ENCODE data around the gene SYNPO2L. TPM values are rescaled to one million over a fixed set of nuclear protein-coding genes. Genes with fewer than 3 reads are reported as not detected.

Gene SYNPO2L
- total RNA-seq, 1 donor, result under 0.01 TPM

DNA sequence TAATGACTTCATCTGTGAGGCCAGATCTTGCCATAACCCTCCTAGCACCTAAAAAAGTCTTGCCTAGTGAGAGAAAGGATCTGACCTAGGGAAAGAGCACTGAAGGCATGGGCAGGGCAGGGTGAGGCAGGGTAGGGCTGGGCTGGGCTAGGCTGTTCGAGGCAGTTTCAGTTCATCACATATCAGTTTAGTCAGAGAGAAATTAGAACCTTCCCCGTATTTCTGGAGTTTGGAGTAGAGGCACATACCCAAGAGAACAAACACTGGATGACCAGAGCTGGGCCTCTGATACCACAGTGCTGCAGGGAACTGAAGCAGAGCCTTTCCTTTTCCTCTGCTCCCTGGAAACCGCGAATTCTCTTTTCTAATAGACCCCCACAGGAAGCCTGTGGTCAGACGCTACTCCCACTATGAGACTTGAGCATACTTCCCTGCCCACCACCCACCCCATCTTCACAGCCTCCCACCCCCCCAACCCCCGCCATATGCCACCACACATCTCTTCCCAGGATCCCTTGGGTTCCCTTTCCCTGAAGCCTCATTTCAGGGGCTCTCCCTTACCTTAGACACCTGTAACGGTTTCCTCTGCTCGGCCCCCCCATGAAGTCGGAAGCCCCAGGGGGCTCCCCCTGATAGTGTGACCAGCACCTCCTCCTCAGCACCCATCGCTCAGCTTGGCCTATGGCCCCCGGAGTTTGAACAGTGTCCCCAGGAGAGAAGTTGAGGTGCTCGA lies 406 bp downstream of the SYNPO2L start:
- H2AFZ ChIP-seq (ENCODE audit: low read length), result no peak overlapping the region

GRCh38 chr10:73653701-73654100 lies 2.1 kb downstream of the SYNPO2L start:
- H3K4me3 ChIP-seq (ENCODE audit: insufficient read depth, low read length), result no peak overlapping the region
- H3K79me2 ChIP-seq (ENCODE audit: insufficient read depth, low read length), result no peaks in the 10 kb centered on the region
- H4K20me1 ChIP-seq (ENCODE audit: insufficient read depth, low read length), result no peaks in the 10 kb centered on the region
- no peak overlapping the region for H3K27ac ChIP-seq (ENCODE audit: low read depth, low read length)
- H3K4me2 ChIP-seq (ENCODE audit: insufficient read depth, low read length), result no peak overlapping the region
- H3K36me3 ChIP-seq (ENCODE audit: insufficient read depth, low read length), result no peaks in the 10 kb centered on the region
- H2AFZ ChIP-seq (ENCODE audit: low read length), result no peak overlapping the region
- no peaks in the 10 kb centered on the region for H3K27me3 ChIP-seq (ENCODE audit: insufficient read depth, low read length)
- TF ChIP-seq, protein P1, sequence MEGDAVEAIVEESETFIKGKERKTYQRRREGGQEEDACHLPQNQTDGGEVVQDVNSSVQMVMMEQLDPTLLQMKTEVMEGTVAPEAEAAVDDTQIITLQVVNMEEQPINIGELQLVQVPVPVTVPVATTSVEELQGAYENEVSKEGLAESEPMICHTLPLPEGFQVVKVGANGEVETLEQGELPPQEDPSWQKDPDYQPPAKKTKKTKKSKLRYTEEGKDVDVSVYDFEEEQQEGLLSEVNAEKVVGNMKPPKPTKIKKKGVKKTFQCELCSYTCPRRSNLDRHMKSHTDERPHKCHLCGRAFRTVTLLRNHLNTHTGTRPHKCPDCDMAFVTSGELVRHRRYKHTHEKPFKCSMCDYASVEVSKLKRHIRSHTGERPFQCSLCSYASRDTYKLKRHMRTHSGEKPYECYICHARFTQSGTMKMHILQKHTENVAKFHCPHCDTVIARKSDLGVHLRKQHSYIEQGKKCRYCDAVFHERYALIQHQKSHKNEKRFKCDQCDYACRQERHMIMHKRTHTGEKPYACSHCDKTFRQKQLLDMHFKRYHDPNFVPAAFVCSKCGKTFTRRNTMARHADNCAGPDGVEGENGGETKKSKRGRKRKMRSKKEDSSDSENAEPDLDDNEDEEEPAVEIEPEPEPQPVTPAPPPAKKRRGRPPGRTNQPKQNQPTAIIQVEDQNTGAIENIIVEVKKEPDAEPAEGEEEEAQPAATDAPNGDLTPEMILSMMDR (IDR thresholded peaks at IDR 0.05; ENCODE audit: extremely low read depth, low read depth, low read length), result peak; percentile 28
- DNase-seq (ENCODE audit: insufficient read length, low spot score, missing footprints), result peak; percentile 56
- H3K4me1 ChIP-seq (ENCODE audit: insufficient read depth, low read length), result peaks cover 24% of the 10 kb centered on the region
- H3K9me3 ChIP-seq (ENCODE audit: low read depth, low read length), result no peaks in the 10 kb centered on the region

More for the DNA sequence above, 406 bp downstream of the SYNPO2L start:
- Histone ChIP-seq H4K20me1 (ENCODE audit: insufficient read depth, low read length) (no peaks in the 10 kb centered on the region), H3K4me3 (ENCODE audit: insufficient read depth, low read length) (no peak overlapping the region), H3K4me2 (ENCODE audit: insufficient read depth, low read length) (no peak overlapping the region), H3K27me3 (ENCODE audit: insufficient read depth, low read length) (no peaks in the 10 kb centered on the region), H3K36me3 (ENCODE audit: insufficient read depth, low read length) (no peaks in the 10 kb centered on the region), H3K27ac (ENCODE audit: low read depth, low read length) (no peak overlapping the region), H3K79me2 (ENCODE audit: insufficient read depth, low read length) (no peaks in the 10 kb centered on the region), H3K9me3 (ENCODE audit: low read depth, low read length) (no peaks in the 10 kb centered on the region), H3K4me1 (ENCODE audit: insufficient read depth, low read length) (peaks cover 11% of the 10 kb centered on the region)
- DNase-seq (ENCODE audit: insufficient read length, low spot score, missing footprints), result peak; percentile 74
- TF ChIP-seq, protein P1 (IDR thresholded peaks at IDR 0.05; ENCODE audit: extremely low read depth, low read depth, low read length), result no peak

DNA sequence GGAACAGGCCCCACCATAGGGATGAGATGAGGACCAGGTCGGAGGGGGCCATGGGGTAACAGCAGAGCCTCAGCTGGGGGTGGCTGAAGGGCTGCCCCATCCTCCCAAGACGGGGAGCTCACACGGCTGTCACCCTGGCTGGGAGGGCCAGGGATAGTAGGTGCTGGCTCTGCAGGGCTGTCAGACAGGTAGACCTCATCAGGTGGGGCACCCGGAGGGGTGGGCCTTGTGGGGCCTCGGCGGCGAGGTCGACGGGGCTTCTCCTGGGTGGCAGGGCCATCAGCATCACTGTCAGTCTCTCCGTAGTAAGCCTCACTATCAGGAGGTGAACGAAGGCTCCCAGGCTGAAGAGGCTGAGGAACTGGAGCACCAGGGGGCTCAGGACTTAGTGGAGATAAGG lies 2.6 kb downstream of the SYNPO2L start:
- Histone ChIP-seq H3K36me3 (ENCODE audit: insufficient read depth, low read length) (no peaks in the 10 kb centered on the region), H4K20me1 (ENCODE audit: insufficient read depth, low read length) (no peaks in the 10 kb centered on the region), H3K27me3 (ENCODE audit: insufficient read depth, low read length) (no peaks in the 10 kb centered on the region), H3K4me3 (ENCODE audit: insufficient read depth, low read length) (no peak overlapping the region), H3K27ac (ENCODE audit: low read depth, low read length) (no peak overlapping the region), H2AFZ (ENCODE audit: low read length) (no peak overlapping the region), H3K4me2 (ENCODE audit: insufficient read depth, low read length) (no peak overlapping the region), H3K9me3 (ENCODE audit: low read depth, low read length) (no peaks in the 10 kb centered on the region), H3K79me2 (ENCODE audit: insufficient read depth, low read length) (no peaks in the 10 kb centered on the region), H3K4me1 (ENCODE audit: insufficient read depth, low read length) (peaks cover 29% of the 10 kb centered on the region)
- no peak for DNase-seq (ENCODE audit: insufficient read length, low spot score, missing footprints)
- TF ChIP-seq, protein P1 (IDR thresholded peaks at IDR 0.05; ENCODE audit: extremely low read depth, low read depth, low read length), result no peak

DNA sequence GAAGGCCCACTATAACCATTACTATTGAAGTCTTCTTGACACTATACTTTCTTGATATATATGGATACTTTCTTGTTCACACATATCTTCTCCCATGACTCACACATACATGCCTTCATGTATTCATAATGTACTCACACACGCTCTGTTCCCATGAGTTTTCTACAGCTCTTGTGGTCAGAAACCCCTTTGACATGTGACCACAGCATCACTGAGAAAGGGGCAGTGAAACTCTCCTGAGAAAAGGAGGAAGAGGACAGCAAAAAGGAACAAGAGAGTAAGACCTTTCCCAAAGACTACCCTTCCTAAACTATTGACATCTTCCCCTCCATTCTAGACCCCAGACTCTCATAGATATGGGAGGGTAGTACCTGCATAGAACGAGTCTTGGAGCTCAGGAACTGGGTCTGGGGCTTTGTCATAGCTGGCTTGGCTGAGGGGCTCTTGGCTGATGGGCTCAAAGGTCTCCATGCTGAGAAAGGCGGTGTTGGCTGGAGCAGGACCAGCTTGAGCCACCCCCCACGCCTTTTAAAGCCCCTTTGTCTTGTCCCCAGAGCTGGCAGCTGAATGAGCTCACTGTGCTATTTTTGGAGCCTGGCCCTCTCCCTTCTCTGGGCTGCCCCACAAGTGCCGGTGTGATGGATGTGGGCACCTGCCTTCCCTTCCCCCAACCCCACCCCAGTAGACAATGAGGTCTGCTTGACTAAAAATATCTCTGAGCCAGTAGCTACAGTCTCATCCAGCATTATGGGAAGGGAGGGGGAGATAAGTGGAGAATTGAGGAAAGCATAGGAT lies 5.1 kb downstream of the SYNPO2L start:
- TF ChIP-seq, protein P1 (IDR thresholded peaks at IDR 0.05; ENCODE audit: extremely low read depth, low read depth, low read length), result no peak
- peak overlapping the region; percentile 88 for H3K27ac ChIP-seq (ENCODE audit: low read depth, low read length)
- no peaks in the 10 kb centered on the region for H3K79me2 ChIP-seq (ENCODE audit: insufficient read depth, low read length)
- no peaks in the 10 kb centered on the region for H3K27me3 ChIP-seq (ENCODE audit: insufficient read depth, low read length)
- H3K4me3 ChIP-seq (ENCODE audit: insufficient read depth, low read length), result no peak overlapping the region
- H3K4me1 ChIP-seq (ENCODE audit: insufficient read depth, low read length), result peaks cover 35% of the 10 kb centered on the region
- peak overlapping the region; percentile 38 for H3K4me2 ChIP-seq (ENCODE audit: insufficient read depth, low read length)
- H4K20me1 ChIP-seq (ENCODE audit: insufficient read depth, low read length), result no peaks in the 10 kb centered on the region
- no peaks in the 10 kb centered on the region for H3K36me3 ChIP-seq (ENCODE audit: insufficient read depth, low read length)
- DNase-seq (ENCODE audit: insufficient read length, low spot score, missing footprints), result peak; percentile 94
- H3K9me3 ChIP-seq (ENCODE audit: low read depth, low read length), result no peaks in the 10 kb centered on the region
- peak overlapping the region; percentile 25 for H2AFZ ChIP-seq (ENCODE audit: low read length)
